NCI-H1930 (cell line): Measurements from ENCODE around the gene OR2J1.
A peak's percentile ranks its signal among the peaks of the same experiment; 100 is the strongest.
"Not testable (repeated sequence)": the region's sequence is repeated elsewhere in the genome, so short reads cannot be mapped to it uniquely, and the experiment has no call there.

Experiments
- DNase-seq, 2 experiments: peaks; one replicate each; lab custom pipeline; 2025; lab: John Stamatoyannopoulos, UW

The OR2J1 gene

DNA sequence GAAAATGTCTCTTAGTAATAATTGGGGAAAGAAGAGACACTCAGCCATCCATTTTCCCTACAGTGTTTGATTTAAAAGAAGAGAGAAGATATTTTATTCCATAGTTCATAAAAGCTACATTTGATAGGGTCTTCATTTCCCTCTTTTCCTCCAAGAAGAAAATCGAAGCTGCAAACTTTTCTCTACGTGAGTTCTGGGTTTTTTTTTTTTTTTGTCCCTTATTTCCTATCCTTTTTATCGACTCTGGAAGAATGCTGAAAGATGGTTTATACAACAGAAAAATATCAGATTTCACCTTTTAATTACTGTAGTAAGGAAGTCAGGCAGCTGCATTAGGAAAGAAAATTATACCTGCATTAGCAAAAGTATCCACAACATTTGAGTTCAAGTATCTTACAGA is at the start of gene OR2J1:
TSS of gene OR2J1 (plus strand) at position 301 of the 400 bp plus-strand sequence. CDS start 1,453 bp downstream, outside the sequence.
- no peak for DNase-seq

- no peak for DNase-seq
Observed at GRCh38 chr6:29051680-29052079, 47.6 kb upstream of the OR2J1 start.

DNA sequence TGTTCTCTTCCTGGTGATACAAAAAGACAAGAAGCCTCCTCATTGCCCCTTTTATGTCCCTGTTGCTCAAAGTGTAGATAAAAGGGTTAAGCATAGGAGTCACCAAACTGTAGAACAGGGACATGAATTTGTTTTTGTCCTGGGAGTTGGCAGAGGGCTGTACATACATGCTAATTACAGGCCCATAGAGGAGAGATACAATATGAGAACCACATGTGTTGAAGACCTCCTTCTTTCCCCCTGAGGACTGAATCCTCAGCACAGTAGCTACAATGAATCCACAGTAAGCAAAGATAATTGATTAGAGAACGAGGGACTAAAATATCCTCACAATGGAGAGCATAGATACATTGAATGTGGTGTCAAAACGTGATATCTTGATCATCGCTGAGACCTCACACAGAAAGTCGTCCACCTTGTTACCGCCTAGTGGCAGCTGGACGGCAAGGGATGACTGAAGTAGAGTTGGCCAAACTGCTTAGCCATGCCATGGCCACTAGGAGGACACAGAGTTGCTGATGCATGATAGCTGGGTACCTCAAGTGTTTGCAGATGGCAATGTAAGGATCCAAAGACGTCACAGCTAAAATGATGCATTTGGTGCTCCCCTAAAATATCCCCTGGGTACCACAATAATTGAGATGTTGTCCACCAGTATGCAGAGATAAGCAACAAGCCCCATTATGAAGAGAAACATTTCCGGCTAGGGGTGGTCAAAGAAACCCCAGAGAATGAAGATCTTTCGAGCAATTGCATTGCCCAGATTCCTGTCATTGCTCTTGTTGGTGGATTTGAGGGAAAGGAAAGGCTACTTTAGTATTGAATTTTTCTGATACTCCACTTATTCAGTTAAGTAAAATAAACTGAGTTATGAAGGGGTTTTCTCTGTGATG is 27.2 kb upstream of the OR2J1 start:
- peak; percentile 1 to 11 for DNase-seq

GRCh38 chr6:29079203-29079602 is 20.1 kb upstream of the OR2J1 start:
- no peak for DNase-seq

DNA sequence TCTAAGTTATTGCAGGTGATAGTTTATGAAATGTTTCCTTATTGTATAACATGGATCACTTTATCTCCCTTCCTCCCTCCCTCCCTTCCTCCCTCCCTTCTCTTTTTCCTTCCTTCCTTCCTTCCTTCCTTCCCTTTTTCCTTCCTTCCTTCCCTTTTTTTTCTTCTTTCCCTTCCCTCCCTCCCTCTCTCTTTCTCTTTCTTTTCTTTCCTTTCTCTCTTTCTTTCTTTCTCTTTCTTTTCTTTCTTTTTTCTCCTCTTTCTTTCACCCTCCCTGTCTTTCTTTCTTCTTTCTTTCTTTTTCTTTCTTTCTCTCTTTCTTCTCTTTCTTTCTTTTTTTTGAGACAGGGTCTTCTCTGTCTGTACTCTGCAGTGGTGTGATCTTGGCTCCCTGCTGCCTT is 18.0 kb upstream of the OR2J1 start:
- DNase-seq: no peak

- DNase-seq: no peak
Observed at GRCh38 chr6:29082457-29082856, 16.8 kb upstream of the OR2J1 start.

- DNase-seq: no peak
Observed at GRCh38 chr6:29087213-29087612, 12.1 kb upstream of the OR2J1 start, which contains the start of gene OR2B3. OR2B3 (minus strand) TSS chr6:29087313; CDS start chr6:29087248, 65 bp downstream.

GRCh38 chr6:29092957-29093356 is 6.3 kb upstream of the OR2J1 start:
- DNase-seq: no peak

GRCh38 chr6:29097803-29098202 is 1.5 kb upstream of the OR2J1 start:
- DNase-seq: no peak

DNA sequence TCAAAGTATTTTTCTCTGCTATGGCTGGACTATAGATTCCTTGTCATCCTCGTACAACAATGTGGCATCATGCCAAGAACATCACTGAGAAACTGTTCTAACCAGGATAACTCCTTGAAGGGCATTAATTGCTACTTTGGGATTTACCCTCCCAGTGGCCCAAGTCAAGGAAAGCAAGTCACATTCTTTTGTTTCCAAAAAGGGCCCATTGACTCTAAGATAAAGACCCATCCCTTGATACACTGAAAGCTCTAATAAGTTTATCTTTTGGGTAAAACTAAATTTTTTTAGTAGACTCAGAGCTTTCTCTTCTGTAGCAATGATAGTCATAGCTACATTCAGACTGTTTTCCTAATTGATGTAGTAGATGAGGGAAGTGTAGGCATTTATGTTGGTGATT is 8.5 kb downstream of the OR2J1 start, which contains the start of gene OR2J3:
TSS of gene OR2J3 (plus strand) at position 301 of the 400 bp plus-strand sequence. CDS start 3,833 bp downstream, outside the sequence.
- no peak for DNase-seq

DNA sequence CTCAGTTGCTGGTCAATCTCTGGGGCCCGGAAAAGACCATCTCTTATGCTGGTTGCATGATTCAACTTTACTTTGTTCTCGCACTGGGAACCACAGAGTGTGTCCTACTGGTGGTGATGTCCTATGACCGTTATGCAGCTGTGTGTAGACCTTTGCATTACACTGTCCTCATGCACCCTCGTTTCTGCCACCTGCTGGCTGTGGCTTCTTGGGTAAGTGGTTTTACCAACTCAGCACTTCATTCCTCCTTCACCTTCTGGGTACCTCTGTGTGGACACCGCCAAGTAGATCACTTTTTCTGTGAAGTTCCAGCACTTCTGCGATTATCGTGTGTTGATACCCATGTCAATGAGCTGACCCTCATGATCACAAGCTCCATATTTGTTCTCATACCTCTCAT is 12.8 kb downstream of the OR2J1 start:
- DNase-seq: no peak

GRCh38 chr6:29114964-29115363 is 15.7 kb downstream of the OR2J1 start:
- DNase-seq: not testable (repeated sequence)

- no peak for DNase-seq
Observed at GRCh38 chr6:29129326-29130012, 30.2 kb downstream of the OR2J1 start.

GRCh38 chr6:29130644-29131043 is 31.4 kb downstream of the OR2J1 start:
- DNase-seq: no peak

DNA sequence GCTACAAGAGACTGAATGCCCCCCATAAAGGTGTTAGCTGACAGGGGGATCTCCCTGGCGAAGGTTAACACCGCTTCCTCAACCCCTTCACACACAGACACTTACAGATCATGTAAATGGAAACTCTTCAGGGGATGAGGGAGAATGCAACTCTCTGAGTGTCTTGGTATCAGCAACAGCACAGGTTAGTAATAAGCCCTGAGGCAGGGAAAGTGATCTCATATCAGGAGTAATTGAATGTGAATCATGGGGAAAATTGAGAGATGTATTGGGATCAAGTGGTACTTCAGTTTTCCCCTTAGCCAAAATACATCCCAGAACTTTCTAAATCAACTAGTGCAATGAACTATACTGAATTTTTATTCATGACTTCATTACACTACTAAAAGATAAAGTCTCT is 32.4 kb downstream of the OR2J1 start:
- no peak for DNase-seq

DNA sequence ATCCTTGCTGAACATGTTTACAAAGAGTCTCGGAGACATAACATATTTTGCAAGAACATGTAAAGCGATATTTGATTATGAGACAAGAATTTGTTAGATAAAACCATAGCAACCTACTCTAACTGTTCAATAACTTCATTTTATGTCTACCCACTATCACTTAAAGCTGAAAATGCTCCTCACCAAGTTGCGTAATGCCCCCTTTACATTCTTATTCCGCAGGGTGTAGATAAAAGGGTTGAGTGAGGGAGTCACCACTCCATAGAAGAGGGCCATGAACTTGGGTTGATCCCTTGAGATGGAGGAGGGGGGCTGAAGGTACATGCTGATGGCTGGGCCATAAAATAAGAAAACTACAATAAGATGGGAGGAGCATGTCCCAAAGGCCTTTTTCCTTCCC is 38.4 kb downstream of the OR2J1 start:
- no peak for DNase-seq

DNA sequence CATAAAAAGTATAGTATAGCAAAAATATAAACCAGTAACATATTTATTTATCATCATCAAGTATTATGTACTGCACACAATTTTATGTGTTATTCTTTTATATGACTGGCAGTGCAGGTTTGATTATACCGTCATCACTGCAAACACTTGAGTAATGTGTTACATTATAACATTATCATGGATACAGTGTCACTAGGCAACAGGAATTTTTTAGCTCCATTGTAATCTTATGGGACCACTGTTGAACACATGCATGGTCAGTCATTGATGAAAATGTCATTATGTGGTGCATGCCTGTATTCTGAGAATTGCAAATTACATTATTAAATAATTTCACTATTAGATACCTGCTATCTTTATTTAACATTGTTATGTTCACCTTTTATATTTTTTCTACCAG is 42.3 kb downstream of the OR2J1 start:
- DNase-seq: no peak

- no peak for DNase-seq
Observed at GRCh38 chr6:29142309-29142708, 43.0 kb downstream of the OR2J1 start.

DNA sequence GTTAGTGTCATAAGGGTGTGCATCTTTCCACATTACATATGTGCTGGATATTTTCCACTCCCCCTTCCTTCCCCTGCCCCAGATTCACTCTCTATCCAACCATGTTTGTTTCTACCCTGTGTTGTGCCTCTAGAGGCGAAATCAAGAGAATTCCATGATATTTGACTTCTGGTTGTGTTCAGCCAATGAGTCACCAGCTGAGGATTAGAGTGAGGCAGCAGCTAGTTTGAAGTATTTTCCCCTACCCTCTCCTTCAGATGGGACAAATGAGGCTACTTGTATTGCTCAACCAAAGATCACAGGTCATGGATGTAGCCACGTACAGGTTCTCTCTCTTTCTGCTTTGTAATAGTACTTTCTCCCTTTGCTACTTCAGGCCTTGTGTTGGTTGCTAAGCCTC is 46.9 kb downstream of the OR2J1 start:
- DNase-seq: no peak

DNA sequence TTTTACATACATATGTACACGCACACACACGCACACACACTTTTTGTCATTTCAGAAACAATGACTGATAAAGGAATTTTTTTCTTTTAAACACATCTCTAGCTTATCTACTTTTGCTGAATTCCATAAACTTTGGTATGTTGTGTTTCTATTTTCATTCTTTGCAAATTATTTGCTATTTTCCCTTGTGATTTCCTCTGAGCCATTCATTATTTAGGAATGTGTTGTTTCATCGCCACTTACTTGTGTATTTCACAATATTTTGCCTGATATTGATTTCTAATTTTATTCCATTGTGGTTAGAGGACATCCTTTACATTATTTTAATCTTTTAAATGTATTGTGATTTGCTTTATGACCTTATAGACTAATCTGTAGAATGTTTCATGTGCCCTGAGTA is 47.8 kb downstream of the OR2J1 start:
- DNase-seq: no peak

DNA sequence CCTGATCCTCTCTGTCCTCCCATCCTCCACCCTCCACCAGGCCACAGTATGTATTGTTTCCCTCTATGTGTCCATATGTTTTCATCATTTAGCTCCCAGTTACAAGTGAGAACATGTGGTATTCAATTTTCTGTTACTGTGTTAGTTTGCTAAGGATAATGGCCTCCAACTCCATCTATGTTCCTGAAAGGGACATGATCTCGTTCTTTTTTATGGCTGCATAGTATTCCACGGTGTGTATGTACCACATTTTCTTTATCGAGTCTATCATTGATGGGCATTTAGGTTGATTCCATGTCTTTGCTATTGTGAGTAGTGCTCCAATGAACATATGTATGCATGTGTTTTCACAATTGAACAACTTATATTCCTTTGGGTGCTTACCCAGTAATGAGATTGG is 50.2 kb downstream of the OR2J1 start:
- DNase-seq: not testable (repeated sequence)
